SK-N-MC (cell line): ENCODE measurements around the gene LGALS7B.

ENCODE experiments used
- EZH2 ChIP-seq: fragments of 200-600 bp; sonication (generic); IDR thresholded peaks from one replicate; pipeline ENCODE4 v1.6.1; 2017; ENCODE audit warnings: antibody characterized with exemption
- FOXP2 ChIP-seq: optimal IDR thresholded peaks from 2 replicates; pipeline ENCODE3; 2011; ENCODE audit warnings: mild to moderate bottlenecking, moderate library complexity; ENCODE audit not compliant: insufficient read depth; ENCODE audit errors: extremely low read length, control extremely low read depth
- POLR2AphosphoS5 ChIP-seq: IDR thresholded peaks from 2 replicates; pipeline ENCODE4 v1.6.1; 2012; ENCODE audit warnings: mild to moderate bottlenecking, low read depth, low read length, borderline replicate concordance

GRCh38 chr19:38836159-38836982, 47.4 kb downstream of the LGALS7B start:
- TF ChIP-seq POLR2AphosphoS5 (no peak), EZH2 (no peak), FOXP2 (no peak)
